Adrenal gland (tissue), 12 donors: ENCODE measurements around the gene CLSTN1. TPM values are rescaled to one million over a fixed set of nuclear protein-coding genes. Genes with fewer than 3 reads are reported as not detected.

ENCODE experiments used
- DNase-seq, 7 donors: peaks; one replicate each; pipeline ENCODE4 v3.0.0-alpha.2; 2019 to 2020
- H3K27ac ChIP-seq, 5 donors: fragments of 200-600 bp; sonication (generic) in 4 of 5; 1 replicate in 3 of 5; 2 replicates in 2 of 5; pipeline versions ENCODE4 v1.5.1 to v1.8.0; 2016 to 2020; ENCODE audit warnings: mild to moderate bottlenecking in 1 of 5
- H3K27me3 ChIP-seq: fragments of 200-600 bp; 2 replicates; pipeline ENCODE4 v1.8.0; 2021
- H3K36me3 ChIP-seq, 2 donors: fragments of 200-600 bp; replicated peaks in 1 of 2; 1 replicate in 1 of 2; 2 replicates in 1 of 2; pipeline versions ENCODE4 v1.5.1 to v1.8.0; 2018 to 2022
- H3K4me1 ChIP-seq, 2 donors: fragments of 200-600 bp; replicated peaks in 1 of 2; 1 replicate in 1 of 2; 2 replicates in 1 of 2; pipeline versions ENCODE4 v1.5.1 to v1.8.0; 2018 to 2021
- H3K4me3 ChIP-seq, 4 donors: fragments of 200-600 bp; sonication (generic) in 3 of 4; one replicate each; pipeline ENCODE4 v1.5.1; 2016 to 2018
- H3K9me3 ChIP-seq, 3 donors: fragments of 200-600 bp; sonication (generic) in 1 of 3; replicated peaks in 1 of 3; 1 replicate in 2 of 3; 2 replicates in 1 of 3; pipeline versions ENCODE4 v1.5.1 to v1.8.0; 2016 to 2021
- POLR2A ChIP-seq, 2 donors: fragments of 450-650 bp; IDR thresholded peaks; one replicate each; pipeline ENCODE4 v1.6.1; 2017; ENCODE audit warnings: antibody characterized with exemption in 2 of 2, mild to moderate bottlenecking in 2 of 2, moderate library complexity in 1 of 2
- WGBS, 4 donors: extraction: QIAGEN DNeasy Blood & Tissue Kit in 2 of 4; methylation state at CpG; one replicate each; pipeline versions ENCODE4 v1.1.5 to v1.1.7; 2013 to 2017; 5-methylcytosine and 5-hydroxymethylcytosine counted together
- intact Hi-C, 2 donors: fragments of 100-400 bp; cut with DNase I; formaldehyde crosslinking; loops; one replicate each; pipeline versions ENCODE4 v1.14.1 to v1.15.0; 2022 to 2023
- polyA plus RNA-seq, 3 donors: library from polyadenylated mRNA; stranded (reverse); fragments of 200-250 nt in 2 of 3; fragments of 350-450 nt in 1 of 3; fragmentation: Illumina TruSeq in 1 of 3; extraction: RNeasy Lipid Tissue Mini Kit (QIAGEN cat#74804) in 1 of 3; gene quantifications; one replicate each; pipeline ENCODE4 v1.2.3, GENCODE V29; 2013 to 2014
- total RNA-seq, 9 donors: library from RNA; depleted of rRNA in 4 of 9; stranded (reverse); fragments of >200 nt in 4 of 9; fragments of 120-200 nt in 1 of 9; fragmentation: NEBNext Ultra II Directional in 1 of 9; extraction: Animal tissue kit (Norgen Biotek cat#: 25700) in 1 of 9; gene quantifications; one replicate each; pipeline versions ENCODE4 v1.1.0 to v1.2.4, GENCODE V29; 2013 to 2023
- TF ChIP-seq, protein P1 (sequence below), 6 experiments: fragments of 450-650 bp in 4 of 6; fragments of 200-600 bp in 2 of 6; sonication (generic) in 1 of 6; IDR thresholded peaks; 1 replicate in 5 of 6; 2 replicates in 1 of 6; pipeline versions ENCODE4 v1.5.1 to v1.8.0; 2016 to 2021; ENCODE audit warnings: antibody characterized with exemption in 6 of 6, mild to moderate bottlenecking in 2 of 6, moderate library complexity in 1 of 6
- donor health status: healthy with polysubstance abuse.
- donor health status: Bipolar disorder and iron deficiency.
- donor health status: DM: yes; HTN: yes; CAD: no.
- donor health status: DM: no; HTN: no; CAD: no.
- donor health status: DM: no; HTN: no; CAD: no.
- donor health status: DM: yes; HTN: yes; CAD: no.

CLSTN1 gene
- total and polyA plus RNA-seq, 12 donors, result 48.8 to 106 (median 77.9) TPM

DNA sequence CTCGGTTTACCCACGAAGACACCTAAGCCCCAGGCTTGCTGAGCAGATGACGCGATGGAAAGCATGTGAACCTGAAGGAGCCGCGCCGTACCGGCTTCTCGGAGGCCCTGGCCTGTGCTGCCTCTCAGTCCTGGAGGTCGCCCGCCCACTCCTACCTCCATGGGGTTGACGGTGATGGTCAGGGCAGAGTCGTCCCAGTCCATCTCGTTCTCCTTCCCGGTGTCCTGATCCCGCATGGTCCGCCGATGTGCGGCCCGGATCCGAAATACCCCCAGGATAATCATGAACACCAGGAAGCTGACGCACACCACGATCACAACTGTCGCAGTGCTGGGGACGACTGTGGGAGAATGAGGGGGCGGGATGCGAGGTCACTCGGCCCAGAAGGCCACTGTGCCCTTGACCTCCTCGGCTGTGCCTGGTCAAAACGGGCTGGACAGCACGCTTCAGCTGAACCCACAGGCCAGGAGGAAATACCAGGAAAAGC lies 92.7 kb downstream of the CLSTN1 start:
- intact Hi-C loops, result no loop called here
- Histone ChIP-seq H3K27me3 (no peaks in the 10 kb centered on the region), H3K9me3 (no peaks in the 10 kb centered on the region), H3K36me3 (peaks cover 0 to 88% of the 10 kb centered on the region in 2 donors), H3K4me1 (no peaks in the 10 kb centered on the region), H3K4me3 (no peak overlapping the region), H3K27ac (no peak overlapping the region)
- WGBS, 4 donors, result 77 to 91% (median 89%) methylated on average over 12 to 31 of the region's 31 CpGs
- no peak for DNase-seq
- TF ChIP-seq, protein P1, sequence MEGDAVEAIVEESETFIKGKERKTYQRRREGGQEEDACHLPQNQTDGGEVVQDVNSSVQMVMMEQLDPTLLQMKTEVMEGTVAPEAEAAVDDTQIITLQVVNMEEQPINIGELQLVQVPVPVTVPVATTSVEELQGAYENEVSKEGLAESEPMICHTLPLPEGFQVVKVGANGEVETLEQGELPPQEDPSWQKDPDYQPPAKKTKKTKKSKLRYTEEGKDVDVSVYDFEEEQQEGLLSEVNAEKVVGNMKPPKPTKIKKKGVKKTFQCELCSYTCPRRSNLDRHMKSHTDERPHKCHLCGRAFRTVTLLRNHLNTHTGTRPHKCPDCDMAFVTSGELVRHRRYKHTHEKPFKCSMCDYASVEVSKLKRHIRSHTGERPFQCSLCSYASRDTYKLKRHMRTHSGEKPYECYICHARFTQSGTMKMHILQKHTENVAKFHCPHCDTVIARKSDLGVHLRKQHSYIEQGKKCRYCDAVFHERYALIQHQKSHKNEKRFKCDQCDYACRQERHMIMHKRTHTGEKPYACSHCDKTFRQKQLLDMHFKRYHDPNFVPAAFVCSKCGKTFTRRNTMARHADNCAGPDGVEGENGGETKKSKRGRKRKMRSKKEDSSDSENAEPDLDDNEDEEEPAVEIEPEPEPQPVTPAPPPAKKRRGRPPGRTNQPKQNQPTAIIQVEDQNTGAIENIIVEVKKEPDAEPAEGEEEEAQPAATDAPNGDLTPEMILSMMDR (IDR thresholded peaks at IDR 0.05), result no peak
- no peak for TF ChIP-seq POLR2A (IDR thresholded peaks at IDR 0.05)

DNA sequence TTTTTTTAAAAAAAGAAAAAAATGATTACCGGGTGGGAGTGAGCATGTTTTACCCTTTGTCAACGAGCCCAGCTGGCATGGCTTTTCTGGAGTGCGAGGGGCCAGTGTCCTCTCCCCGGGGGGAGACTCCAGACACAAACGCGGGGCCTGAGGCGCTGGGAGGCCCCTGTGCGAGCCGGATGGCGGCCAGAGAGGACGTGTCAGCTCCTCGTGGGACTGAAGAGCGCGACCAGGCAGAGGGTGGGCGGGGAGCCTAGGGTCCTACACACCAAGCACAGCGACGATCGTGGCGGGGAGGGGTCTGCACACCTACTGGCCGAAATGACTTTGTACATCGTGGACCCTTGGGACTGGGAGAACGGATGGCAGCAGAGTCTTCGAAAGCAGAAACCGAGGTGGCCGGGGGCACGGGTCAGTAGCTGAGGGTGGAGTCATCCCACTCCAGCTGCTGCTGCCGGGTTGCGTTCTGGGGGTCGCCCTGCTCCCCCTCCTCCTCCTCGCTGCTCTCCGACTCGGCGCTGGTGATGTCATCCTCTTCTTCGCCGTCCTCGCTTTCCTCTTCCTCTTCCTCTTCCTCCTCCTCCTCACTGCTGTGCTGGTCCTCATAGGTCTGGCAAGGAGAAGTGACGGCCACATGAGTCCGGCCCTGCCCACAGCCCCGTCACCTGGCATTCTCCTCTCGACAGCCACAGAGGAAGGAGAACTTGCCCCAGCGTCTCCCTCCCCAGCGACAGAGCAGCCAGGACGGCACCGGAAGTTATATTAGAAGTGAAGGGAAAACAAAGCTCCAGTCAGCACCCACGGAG lies 93.5 kb downstream of the CLSTN1 start:
- no peak for TF ChIP-seq POLR2A (IDR thresholded peaks at IDR 0.05)
- TF ChIP-seq, protein P1 (IDR thresholded peaks at IDR 0.05), result no peak
- peaks cover 0 to 80% of the 10 kb centered on the region in 2 donors for H3K36me3 ChIP-seq

DNA sequence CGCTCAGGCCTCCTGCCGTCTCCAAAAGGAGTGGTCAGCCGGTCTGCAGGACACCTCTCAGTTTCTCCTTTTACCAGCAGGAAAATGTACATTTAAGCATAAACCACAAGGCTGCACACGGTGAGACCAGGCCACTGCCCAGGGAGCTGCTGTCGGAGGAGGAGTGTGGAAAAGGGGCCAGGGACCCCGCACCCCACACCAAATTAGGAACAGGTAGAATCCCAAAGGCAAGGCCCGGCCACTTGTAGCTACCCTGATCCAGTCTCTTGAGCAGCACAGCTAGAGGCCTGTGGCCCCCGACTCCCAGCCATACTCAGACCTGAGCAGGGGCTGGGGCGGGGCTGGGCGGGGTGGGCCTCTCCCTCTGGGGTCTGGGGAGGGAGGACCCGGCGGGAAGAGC lies 94.2 kb downstream of the CLSTN1 start:
- Histone ChIP-seq H3K9me3 (no peaks in the 10 kb centered on the region), H3K4me3 (no peak overlapping the region), H3K4me1 (no peaks in the 10 kb centered on the region), H3K36me3 (peaks cover 0 to 73% of the 10 kb centered on the region in 2 donors), H3K27me3 (no peaks in the 10 kb centered on the region), H3K27ac (no peak overlapping the region)
- WGBS, 4 donors, result 93 to 97% (median 93%) methylated on average over 10 to 12 of the region's 12 CpGs
- no peak for DNase-seq
- intact Hi-C loops, result loop anchor here in 1 of 2 donors (10.0 kb wide), 1 partner anchor 135 kb away; no protein-coding TSS in a partner anchor
- no peak for TF ChIP-seq POLR2A (IDR thresholded peaks at IDR 0.05)
- TF ChIP-seq, protein P1 (IDR thresholded peaks at IDR 0.05), result no peak

More for the DNA sequence above, 93.5 kb downstream of the CLSTN1 start:
- H3K27me3 ChIP-seq, result no peaks in the 10 kb centered on the region
- no peaks in the 10 kb centered on the region for H3K4me1 ChIP-seq
- H3K27ac ChIP-seq, result no peak overlapping the region
- DNase-seq, result peak in 6 of 7 donors; percentile 33 to 71 (median 53)
- intact Hi-C loops, result no loop called here
- no peaks in the 10 kb centered on the region for H3K9me3 ChIP-seq
- H3K4me3 ChIP-seq, result no peak overlapping the region
- 79 to 89% (median 85%) methylated on average over 38 to 45 of the region's 45 CpGs for WGBS, 4 donors

DNA sequence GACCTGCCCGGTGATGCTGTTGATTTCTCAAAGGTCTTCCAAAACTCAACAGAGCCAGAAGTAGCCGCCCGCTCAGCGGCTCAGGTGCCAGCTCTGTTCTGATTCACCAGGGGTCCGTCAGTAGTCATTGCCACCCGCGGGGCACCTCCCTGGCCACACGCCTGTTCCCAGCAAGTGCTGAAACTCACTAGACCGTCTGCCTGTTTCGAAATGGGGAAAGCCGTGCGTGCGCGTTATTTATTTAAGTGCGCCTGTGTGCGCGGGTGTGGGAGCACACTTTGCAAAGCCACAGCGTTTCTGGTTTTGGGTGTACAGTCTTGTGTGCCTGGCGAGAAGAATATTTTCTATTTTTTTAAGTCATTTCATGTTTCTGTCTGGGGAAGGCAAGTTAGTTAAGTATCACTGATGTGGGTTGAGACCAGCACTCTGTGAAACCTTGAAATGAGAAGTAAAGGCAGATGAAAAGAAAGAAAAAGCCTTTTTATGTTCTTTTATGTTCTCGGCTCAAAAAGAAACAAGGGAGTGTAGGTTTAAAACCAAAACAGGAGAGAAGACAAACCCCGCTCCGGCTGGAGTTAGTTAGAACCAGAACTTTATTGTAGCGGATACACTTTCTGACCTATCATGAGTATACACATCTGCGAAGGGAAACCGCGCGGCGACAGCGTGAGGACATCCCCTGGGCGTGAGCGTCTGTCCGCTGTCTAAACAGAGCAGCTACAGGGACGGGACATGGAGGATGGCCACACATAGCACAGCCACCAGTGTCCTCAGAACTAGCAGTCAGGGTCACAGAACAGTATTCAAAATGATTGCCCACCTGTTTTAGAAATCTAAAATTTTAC lies 95.1 kb downstream of the CLSTN1 start:
- no peaks in the 10 kb centered on the region for H3K27me3 ChIP-seq
- no peak for DNase-seq
- H3K36me3 ChIP-seq, result peaks cover 0 to 65% of the 10 kb centered on the region in 2 donors
- TF ChIP-seq, protein P1 (IDR thresholded peaks at IDR 0.05), result no peak
- TF ChIP-seq POLR2A (IDR thresholded peaks at IDR 0.05), result no peak
- H3K27ac ChIP-seq, result no peak overlapping the region
- WGBS, 4 donors, result 91% methylated on average over 26 to 33 of the region's 33 CpGs
- H3K4me1 ChIP-seq, result no peaks in the 10 kb centered on the region
- intact Hi-C loops, result loop anchor here in 1 of 2 donors (10.0 kb wide), 1 partner anchor 136 kb away; no protein-coding TSS in a partner anchor
- H3K4me3 ChIP-seq, result no peak overlapping the region
- H3K9me3 ChIP-seq, result no peaks in the 10 kb centered on the region
